ENCODE measurements around the gene NOS3. TPM values are rescaled to one million over a fixed set of nuclear protein-coding genes. Genes with fewer than 3 reads are reported as not detected.

The NOS3 gene
- total and polyA plus RNA-seq, 9 of the 15 experiments (the other 6 are each of a cell fraction or from before 2014, with no cell fraction given), result 1.1 to 121 (median 23.6) TPM

DNA sequence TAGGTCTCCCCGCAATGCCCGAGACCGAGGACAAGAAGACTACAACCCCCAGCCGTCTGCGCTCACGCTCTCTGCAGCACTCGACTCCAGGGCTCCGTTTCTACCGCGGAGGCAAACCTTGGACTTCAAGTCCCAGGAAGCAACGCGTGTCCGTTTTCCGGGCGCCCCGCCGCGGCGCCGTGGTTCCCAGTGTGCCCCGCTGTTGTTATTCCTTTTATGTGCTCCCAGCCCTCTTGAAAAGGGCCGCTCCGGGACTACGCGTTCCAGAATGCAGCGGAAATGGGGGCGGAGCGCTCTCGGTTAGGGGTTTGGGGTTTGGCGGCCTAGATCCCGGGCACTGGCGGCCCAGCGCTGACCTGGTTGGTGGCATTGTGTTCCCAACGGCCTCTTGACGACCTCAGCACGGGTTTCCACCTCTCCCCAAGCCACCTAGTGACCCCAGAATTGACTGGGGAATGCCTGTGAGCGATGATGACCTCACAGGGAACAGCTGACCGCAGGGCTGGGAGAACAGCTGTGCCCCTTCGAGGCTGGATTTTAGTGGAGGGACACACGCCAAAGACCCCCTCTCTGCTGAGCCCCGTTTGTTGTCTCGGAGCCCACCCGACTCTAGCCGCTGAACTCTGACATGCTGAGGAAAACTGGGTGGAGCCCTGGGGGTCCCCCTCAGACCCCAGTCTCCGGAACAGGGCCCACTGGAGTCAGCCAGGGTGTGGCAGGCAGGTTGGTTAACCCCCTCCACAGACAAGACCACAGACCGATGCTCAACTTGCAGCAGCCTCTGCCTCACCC, 67.4 kb downstream of the NOS3 start (continued):
- TF ChIP-seq TCF7 (IDR thresholded peaks at IDR 0.05; ENCODE audit: borderline replicate concordance), result peak; percentile 98
- TF ChIP-seq KLF6 (CRISPR knock-in tag; IDR thresholded peaks at IDR 0.05; ENCODE audit: borderline replicate concordance), result 0 out of 2 replicates have a peak, but pooled peaks have one; percentile 4
- peak; percentile 97 to 98 for TF ChIP-seq FOXK2 (conservative IDR thresholded peaks at IDR 0.05 in 1 of 2, IDR thresholded peaks at IDR 0.05 in 1 of 2; ENCODE audit: low read depth in 2 of 2)
- no peak for TF ChIP-seq KAT8 (IDR thresholded peaks at IDR 0.05; ENCODE audit: low read depth)
- peak; percentile 6 to 87 (median 82) for TF ChIP-seq YY1 (IDR thresholded peaks at IDR 0.05; ENCODE audit: borderline replicate concordance in 1 of 3, control insufficient read depth in 1 of 3, extremely low read depth in 1 of 3, insufficient read depth in 3 of 3, insufficient read length in 1 of 3, insufficient replicate concordance in 2 of 3, low read depth in 1 of 3, low read length in 2 of 3)
- peak; percentile 98 for TF ChIP-seq ZNF143 (CRISPR knock-in tag; IDR thresholded peaks at IDR 0.05)
- TF ChIP-seq, protein P1, sequence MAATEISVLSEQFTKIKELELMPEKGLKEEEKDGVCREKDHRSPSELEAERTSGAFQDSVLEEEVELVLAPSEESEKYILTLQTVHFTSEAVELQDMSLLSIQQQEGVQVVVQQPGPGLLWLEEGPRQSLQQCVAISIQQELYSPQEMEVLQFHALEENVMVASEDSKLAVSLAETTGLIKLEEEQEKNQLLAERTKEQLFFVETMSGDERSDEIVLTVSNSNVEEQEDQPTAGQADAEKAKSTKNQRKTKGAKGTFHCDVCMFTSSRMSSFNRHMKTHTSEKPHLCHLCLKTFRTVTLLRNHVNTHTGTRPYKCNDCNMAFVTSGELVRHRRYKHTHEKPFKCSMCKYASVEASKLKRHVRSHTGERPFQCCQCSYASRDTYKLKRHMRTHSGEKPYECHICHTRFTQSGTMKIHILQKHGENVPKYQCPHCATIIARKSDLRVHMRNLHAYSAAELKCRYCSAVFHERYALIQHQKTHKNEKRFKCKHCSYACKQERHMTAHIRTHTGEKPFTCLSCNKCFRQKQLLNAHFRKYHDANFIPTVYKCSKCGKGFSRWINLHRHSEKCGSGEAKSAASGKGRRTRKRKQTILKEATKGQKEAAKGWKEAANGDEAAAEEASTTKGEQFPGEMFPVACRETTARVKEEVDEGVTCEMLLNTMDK (IDR thresholded peaks at IDR 0.05; ENCODE audit: borderline replicate concordance, insufficient read depth, low read depth, low read length, poor library complexity, severe bottlenecking), result peak; percentile 57
- peak; percentile 92 for TF ChIP-seq GABPB1 (CRISPR knock-in tag; IDR thresholded peaks at IDR 0.05)
- no peak for TF ChIP-seq ZNF551 (CRISPR knock-in tag; IDR thresholded peaks at IDR 0.05)
- no peak for TF ChIP-seq TRIM28 (IDR thresholded peaks at IDR 0.05)
- 0 out of 2 replicates have a peak, but pooled peaks have one; percentile 15 for TF ChIP-seq ZNF324 (CRISPR knock-in tag; IDR thresholded peaks at IDR 0.05)
- TF ChIP-seq CEBPB (tag; IDR thresholded peaks at IDR 0.05), result no peak
- TF ChIP-seq RBM39 (optimal IDR thresholded peaks at IDR 0.05; ENCODE audit: low read depth, low read length), result peak; percentile 23
- no peak for TF ChIP-seq ZNF449 (CRISPR knock-in tag; IDR thresholded peaks at IDR 0.05)
- TF ChIP-seq ZBTB43 (CRISPR knock-in tag; IDR thresholded peaks at IDR 0.05), result no peak
- 0 out of 2 replicates have a peak, but pooled peaks have one; percentile 24 for TF ChIP-seq JUNB (CRISPR knock-in tag; conservative IDR thresholded peaks at IDR 0.05)
- peak; percentile 93 for TF ChIP-seq ZNF175 (CRISPR knock-in tag; IDR thresholded peaks at IDR 0.05; ENCODE audit: low read depth)
- peak; percentile 91; the same call in 1 of the 2 replicates for TF ChIP-seq MTA3 (IDR thresholded peaks at IDR 0.05; ENCODE audit: borderline replicate concordance)
- peak; percentile 27; the same call in 1 of the 2 replicates for TF ChIP-seq USF2 (CRISPR knock-in tag; IDR thresholded peaks at IDR 0.05)
- TF ChIP-seq ZNF347 (CRISPR knock-in tag; IDR thresholded peaks at IDR 0.05; ENCODE audit: low read depth), result no peak
- TF ChIP-seq ZNF696 (CRISPR knock-in tag; conservative IDR thresholded peaks at IDR 0.05), result no peak

All from K562 (cell line).